K562 (cell line): ENCODE data around the gene UBR3. TPM values are rescaled to one million over a fixed set of nuclear protein-coding genes. Genes with fewer than 3 reads are reported as not detected.

Source experiments
- ATAC-seq: fragments of 200-7000 bp; cut with Tn5 transposase; 3 replicates; pipeline ENCODE4 v1.9.1; 2020; ENCODE audit warnings: moderate library complexity
- BruUV-seq: library from RNA; stranded (reverse); fragments of 400-500 nt; replicated peaks from 2 replicates; lab custom pipeline; 2021; lab: Mats Ljungman, UMichigan
- CTCF ChIA-PET: fragments of 300-600 bp; formaldehyde crosslinking; extraction: SDS; loops from one replicate; lab custom pipeline; 2021; ENCODE audit warnings: low intra/inter-chr PET ratio; lab: Yijun Ruan, JAX
- POLR2A ChIA-PET: fragments of 300-600, 350-650 bp; sonication (Branson Sonifier 250); formaldehyde crosslinking; extraction: SDS; loops from one replicate; lab custom pipeline; 2021; ENCODE audit warnings: antibody characterized with exemption, inconsistent platforms; lab: Yijun Ruan, JAX
- DNase-seq, 4 experiments: peaks; one replicate each; pipeline versions ENCODE4 v3.0.0 to v3.0.0-alpha.2; 2011 to 2018; ENCODE audit warnings: low spot score in 3 of 4, mixed read lengths in 3 of 4; ENCODE audit errors: extremely low read depth in 1 of 4
- FAIRE-seq: peaks from 2 replicates; lab custom pipeline; 2011; peaks lifted over from hg19 to GRCh38; lab: Jason Lieb, UNC
- H2AFZ ChIP-seq: 2 replicates; pipeline ENCODE4 v1.6.0; 2011; ENCODE audit warnings: low read depth, low read length, control low read depth, inconsistent platforms
- H3K27ac ChIP-seq: fragments of 200-600 bp; 3 replicates; pipeline ENCODE4 v1.8.0; 2011; ENCODE audit warnings: low read depth, mild to moderate bottlenecking, control low read depth, inconsistent platforms, low read length, moderate library complexity, mixed read lengths; ENCODE audit errors: extremely low read depth
- H3K27me3 ChIP-seq, 2 experiments: fragments of 300-600 bp in 1 of 2; 2 replicates in 1 of 2; 3 replicates in 1 of 2; pipeline versions ENCODE4 v1.6.0 to v1.8.0; 2011; ENCODE audit warnings: inconsistent platforms in 2 of 2, low read length in 2 of 2, mild to moderate bottlenecking in 1 of 2, mixed read lengths in 1 of 2, moderate library complexity in 1 of 2; ENCODE audit not compliant: control insufficient read depth in 2 of 2, insufficient read depth in 2 of 2
- H3K36me3 ChIP-seq: fragments of 300-600 bp; 3 replicates; pipeline ENCODE4 v1.8.0; 2011; ENCODE audit warnings: mild to moderate bottlenecking, low read length, inconsistent platforms; ENCODE audit not compliant: control insufficient read depth, insufficient read depth
- H3K4me1 ChIP-seq, 2 experiments: fragments of 200-600 bp in 1 of 2; replicated peaks in 1 of 2; 2 replicates in 1 of 2; 3 replicates in 1 of 2; pipeline versions ENCODE4 v1.5.1 to v1.8.0; 2011; ENCODE audit warnings: inconsistent platforms in 2 of 2, low read length in 2 of 2, mild to moderate bottlenecking in 1 of 2, mixed read lengths in 1 of 2, moderate library complexity in 1 of 2; ENCODE audit not compliant: control insufficient read depth in 2 of 2, insufficient read depth in 2 of 2
- H3K4me2 ChIP-seq: 2 replicates; pipeline ENCODE4 v1.6.1; 2011; ENCODE audit warnings: low read length, control low read depth, inconsistent platforms, mixed read lengths; ENCODE audit not compliant: insufficient read depth
- H3K4me3 ChIP-seq: fragments of 200-600 bp; sonication (generic), shearing (Covaris generic); 2 replicates; pipeline ENCODE4 v1.5.1; 2016; ENCODE audit warnings: control low read depth, inconsistent platforms
- H3K79me2 ChIP-seq: fragments of 200-600 bp; 3 replicates; pipeline ENCODE4 v1.8.0; 2011; ENCODE audit warnings: low read length, inconsistent platforms; ENCODE audit not compliant: control insufficient read depth, insufficient read depth
- H3K9ac ChIP-seq, 2 experiments: 2 replicates each; pipeline versions ENCODE4 v1.6.0 to v1.6.1; 2011; ENCODE audit warnings: low read depth in 2 of 2, low read length in 2 of 2, control low read depth in 1 of 2, inconsistent platforms in 1 of 2, mild to moderate bottlenecking in 1 of 2, mixed read lengths in 1 of 2; ENCODE audit not compliant: insufficient read depth in 1 of 2
- H3K9me1 ChIP-seq: one replicate; pipeline ENCODE4 v1.6.0; 2011; ENCODE audit warnings: inconsistent platforms, mild to moderate bottlenecking, low read length, moderate library complexity; ENCODE audit not compliant: control insufficient read depth, insufficient read depth
- H3K9me3 ChIP-seq: replicated peaks from 2 replicates; pipeline ENCODE4 v1.5.1; 2011; ENCODE audit warnings: low read depth, low read length, inconsistent platforms; ENCODE audit not compliant: control insufficient read depth, insufficient read depth
- H4K20me1 ChIP-seq: replicated peaks from 2 replicates; pipeline ENCODE4 v1.6.1; 2011; ENCODE audit warnings: low read length, inconsistent platforms, mixed read lengths; ENCODE audit not compliant: control insufficient read depth, insufficient read depth
- CBX5 ChIP-seq: IDR thresholded peaks from 2 replicates; pipeline ENCODE4 v1.6.1; 2014; ENCODE audit warnings: low read depth, borderline replicate concordance
- GTF2E2 ChIP-seq: fragments of 200-800 bp; sonication (Bioruptor generic); IDR thresholded peaks from 2 replicates; pipeline ENCODE4 v1.6.1; 2016; ENCODE audit warnings: missing genetic modification characterization, missing compliant biosample characterization
- HNRNPK ChIP-seq: fragments of 200-400 bp; formaldehyde crosslinking; IDR thresholded peaks from one replicate; pipeline ENCODE4 v1.6.1; 2018; ENCODE audit warnings: mild to moderate bottlenecking, low read depth, low read length; ENCODE audit not compliant: poor library complexity, severe bottlenecking
- NFYB ChIP-seq: IDR thresholded peaks from 2 replicates; pipeline ENCODE4 v1.6.1; 2011; ENCODE audit warnings: mild to moderate bottlenecking, moderate library complexity; ENCODE audit not compliant: insufficient read length; ENCODE audit errors: extremely low read depth
- NR1H2 ChIP-seq: sonication (generic); formaldehyde crosslinking; IDR thresholded peaks from 2 replicates; pipeline ENCODE4 v1.4.0; 2020; ENCODE audit warnings: mild to moderate bottlenecking, missing genetic modification reagents
- SLC30A9 ChIP-seq: fragments of 250-450 bp; sonication (Bioruptor Pico); IDR thresholded peaks from 2 replicates; pipeline ENCODE4 v1.8.0; 2022; ENCODE audit warnings: mild to moderate bottlenecking, moderate library complexity
- SMAD2 ChIP-seq: fragments of 150-350 bp; IDR thresholded peaks from 2 replicates; pipeline ENCODE4 v1.6.1; 2014; ENCODE audit warnings: low read depth, mild to moderate bottlenecking, low read length
- ZNF79 ChIP-seq: fragments of 250-450 bp; sonication (Bioruptor Pico); IDR thresholded peaks from 2 replicates; pipeline ENCODE4 v1.4.0; 2020; ENCODE audit warnings: low read depth, mild to moderate bottlenecking, moderate library complexity
- in situ Hi-C: fragments of 300-500 bp; cut with MboI; formaldehyde crosslinking; loops from 4 replicates; pipeline ENCODE4 v1.15.0; 2018; ENCODE audit warnings: inconsistent platforms, mixed read lengths
- intact Hi-C: fragments of 100-400 bp; cut with micrococcal nuclease; formaldehyde crosslinking; loops from 2 replicates; pipeline ENCODE4 v1.14.2; 2022
- polyA plus RNA-seq, 8 experiments: library from polyadenylated mRNA; depleted of rRNA in 4 of 8; stranded (reverse) in 5 of 8; unstranded in 3 of 8; fragments of >200 nt; fragmentation: Nextera tagmentation in 2 of 8; fragmentation: Illumina TruSeq in 1 of 8; extraction: Ambion mirVana in 2 of 8; extraction: Trizol in 1 of 8; gene quantifications; 2 replicates each; pipeline versions ENCODE4 v1.2.1 to v1.2.3, GENCODE V29; 2011 to 2014; ENCODE audit warnings: inconsistent platforms in 1 of 8, missing spikeins in 1 of 8
- total RNA-seq, 7 experiments: library from RNA; depleted of rRNA in 6 of 7; stranded (reverse); fragments of >200 nt in 6 of 7; fragmentation: Illumina TruSeq in 2 of 7; extraction: Trizol in 2 of 7; gene quantifications; 2 replicates each; pipeline versions ENCODE4 v1.2.1 to v1.2.3, GENCODE V29; 2011 to 2021; ENCODE audit warnings: low replicate concordance in 1 of 7
- TF ChIP-seq, protein P1 (sequence below): IDR thresholded peaks from 2 replicates; pipeline ENCODE4 v1.6.1; 2014; ENCODE audit warnings: antibody characterized with exemption
- TF ChIP-seq, protein P2 (sequence below): fragments of 200-600 bp; sonication (generic); IDR thresholded peaks from one replicate; pipeline ENCODE4 v1.6.1; 2012; ENCODE audit warnings: mild to moderate bottlenecking, low read depth, low read length, inconsistent platforms

UBR3 gene
- total and polyA plus RNA-seq, 9 of the 15 experiments (the other 6 are each of a cell fraction or from before 2014, with no cell fraction given) = 14.4 to 63.5 (median 40.4) TPM

DNA sequence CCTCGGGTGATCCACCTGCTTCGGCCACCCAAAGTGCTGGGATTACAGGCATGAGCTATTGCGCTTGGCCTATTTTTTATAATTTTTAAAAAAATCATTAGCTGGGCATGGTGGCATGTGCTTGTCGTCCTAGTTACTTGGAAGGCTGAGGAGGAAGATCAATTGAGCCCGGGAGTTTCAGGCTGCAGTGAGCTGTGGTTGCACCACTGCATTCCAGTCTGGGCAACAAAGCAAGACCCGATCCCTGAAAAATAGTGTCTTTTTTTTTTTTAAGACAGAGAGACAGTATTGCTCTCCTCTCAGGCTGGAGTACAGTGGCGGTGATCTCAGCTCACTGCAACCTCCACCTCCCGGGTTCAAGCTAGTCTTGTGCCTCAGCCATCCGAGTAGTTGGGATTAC lies 23.8 kb upstream of the UBR3 start (continued):
- TF ChIP-seq CBX5 = no peak
- TF ChIP-seq ZNF79 (CRISPR knock-in tag) = no peak
- TF ChIP-seq, protein P1, sequence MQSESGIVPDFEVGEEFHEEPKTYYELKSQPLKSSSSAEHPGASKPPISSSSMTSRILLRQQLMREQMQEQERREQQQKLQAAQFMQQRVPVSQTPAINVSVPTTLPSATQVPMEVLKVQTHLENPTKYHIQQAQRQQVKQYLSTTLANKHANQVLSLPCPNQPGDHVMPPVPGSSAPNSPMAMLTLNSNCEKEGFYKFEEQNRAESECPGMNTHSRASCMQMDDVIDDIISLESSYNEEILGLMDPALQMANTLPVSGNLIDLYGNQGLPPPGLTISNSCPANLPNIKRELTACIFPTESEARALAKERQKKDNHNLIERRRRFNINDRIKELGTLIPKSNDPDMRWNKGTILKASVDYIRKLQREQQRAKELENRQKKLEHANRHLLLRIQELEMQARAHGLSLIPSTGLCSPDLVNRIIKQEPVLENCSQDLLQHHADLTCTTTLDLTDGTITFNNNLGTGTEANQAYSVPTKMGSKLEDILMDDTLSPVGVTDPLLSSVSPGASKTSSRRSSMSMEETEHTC = no peak
- TF ChIP-seq, all 486 proteins: peak for 0

DNA sequence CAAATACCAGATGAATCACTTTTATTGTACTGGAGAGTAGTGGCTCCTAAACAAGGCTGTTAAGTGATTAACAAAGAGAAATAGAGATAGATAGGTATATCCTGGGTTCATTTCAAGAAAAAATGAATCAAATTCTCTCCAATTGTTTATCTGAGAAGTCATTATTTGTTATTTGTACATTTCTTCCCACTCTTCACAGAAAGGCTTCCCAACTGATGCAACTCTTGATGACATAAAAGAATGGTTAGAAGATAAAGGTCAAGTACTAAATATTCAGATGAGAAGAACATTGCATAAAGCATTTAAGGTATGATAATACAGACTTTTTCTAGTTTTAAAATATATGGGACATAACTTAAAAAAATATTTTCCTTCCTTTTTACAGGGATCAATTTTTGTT lies 20.7 kb upstream of the UBR3 start:
- no TSS peak for BruUV-seq
- in situ Hi-C loops = no loop called here
- Histone ChIP-seq H3K4me1 (no peaks in the 10 kb centered on the region; a peak in 2 of 5 replicates), H3K27me3 (no peaks in the 10 kb centered on the region), H3K4me3 (no peak overlapping the region), H3K4me2 (no peak overlapping the region), H3K9me3 (no peaks in the 10 kb centered on the region), H3K9ac (no peak overlapping the region), H3K9me1 (no peaks in the 10 kb centered on the region), H4K20me1 (no peaks in the 10 kb centered on the region), H3K79me2 (peaks cover 31% of the 10 kb centered on the region), H3K27ac (no peak overlapping the region), H3K36me3 (peaks cover 95% of the 10 kb centered on the region), H2AFZ (no peak overlapping the region)
- FAIRE-seq (no peak), ATAC-seq (no peak), DNase-seq (no peak)
- ChIA-PET CTCF (no interaction called here), POLR2A (interaction anchor here (0.6 to 0.9 kb wide), 2 partner anchors 58 to 83 kb away, joined by 3 to 4 read pairs; no protein-coding TSS in a partner anchor)
- intact Hi-C loops = no loop called here
- TF ChIP-seq, protein P2, sequence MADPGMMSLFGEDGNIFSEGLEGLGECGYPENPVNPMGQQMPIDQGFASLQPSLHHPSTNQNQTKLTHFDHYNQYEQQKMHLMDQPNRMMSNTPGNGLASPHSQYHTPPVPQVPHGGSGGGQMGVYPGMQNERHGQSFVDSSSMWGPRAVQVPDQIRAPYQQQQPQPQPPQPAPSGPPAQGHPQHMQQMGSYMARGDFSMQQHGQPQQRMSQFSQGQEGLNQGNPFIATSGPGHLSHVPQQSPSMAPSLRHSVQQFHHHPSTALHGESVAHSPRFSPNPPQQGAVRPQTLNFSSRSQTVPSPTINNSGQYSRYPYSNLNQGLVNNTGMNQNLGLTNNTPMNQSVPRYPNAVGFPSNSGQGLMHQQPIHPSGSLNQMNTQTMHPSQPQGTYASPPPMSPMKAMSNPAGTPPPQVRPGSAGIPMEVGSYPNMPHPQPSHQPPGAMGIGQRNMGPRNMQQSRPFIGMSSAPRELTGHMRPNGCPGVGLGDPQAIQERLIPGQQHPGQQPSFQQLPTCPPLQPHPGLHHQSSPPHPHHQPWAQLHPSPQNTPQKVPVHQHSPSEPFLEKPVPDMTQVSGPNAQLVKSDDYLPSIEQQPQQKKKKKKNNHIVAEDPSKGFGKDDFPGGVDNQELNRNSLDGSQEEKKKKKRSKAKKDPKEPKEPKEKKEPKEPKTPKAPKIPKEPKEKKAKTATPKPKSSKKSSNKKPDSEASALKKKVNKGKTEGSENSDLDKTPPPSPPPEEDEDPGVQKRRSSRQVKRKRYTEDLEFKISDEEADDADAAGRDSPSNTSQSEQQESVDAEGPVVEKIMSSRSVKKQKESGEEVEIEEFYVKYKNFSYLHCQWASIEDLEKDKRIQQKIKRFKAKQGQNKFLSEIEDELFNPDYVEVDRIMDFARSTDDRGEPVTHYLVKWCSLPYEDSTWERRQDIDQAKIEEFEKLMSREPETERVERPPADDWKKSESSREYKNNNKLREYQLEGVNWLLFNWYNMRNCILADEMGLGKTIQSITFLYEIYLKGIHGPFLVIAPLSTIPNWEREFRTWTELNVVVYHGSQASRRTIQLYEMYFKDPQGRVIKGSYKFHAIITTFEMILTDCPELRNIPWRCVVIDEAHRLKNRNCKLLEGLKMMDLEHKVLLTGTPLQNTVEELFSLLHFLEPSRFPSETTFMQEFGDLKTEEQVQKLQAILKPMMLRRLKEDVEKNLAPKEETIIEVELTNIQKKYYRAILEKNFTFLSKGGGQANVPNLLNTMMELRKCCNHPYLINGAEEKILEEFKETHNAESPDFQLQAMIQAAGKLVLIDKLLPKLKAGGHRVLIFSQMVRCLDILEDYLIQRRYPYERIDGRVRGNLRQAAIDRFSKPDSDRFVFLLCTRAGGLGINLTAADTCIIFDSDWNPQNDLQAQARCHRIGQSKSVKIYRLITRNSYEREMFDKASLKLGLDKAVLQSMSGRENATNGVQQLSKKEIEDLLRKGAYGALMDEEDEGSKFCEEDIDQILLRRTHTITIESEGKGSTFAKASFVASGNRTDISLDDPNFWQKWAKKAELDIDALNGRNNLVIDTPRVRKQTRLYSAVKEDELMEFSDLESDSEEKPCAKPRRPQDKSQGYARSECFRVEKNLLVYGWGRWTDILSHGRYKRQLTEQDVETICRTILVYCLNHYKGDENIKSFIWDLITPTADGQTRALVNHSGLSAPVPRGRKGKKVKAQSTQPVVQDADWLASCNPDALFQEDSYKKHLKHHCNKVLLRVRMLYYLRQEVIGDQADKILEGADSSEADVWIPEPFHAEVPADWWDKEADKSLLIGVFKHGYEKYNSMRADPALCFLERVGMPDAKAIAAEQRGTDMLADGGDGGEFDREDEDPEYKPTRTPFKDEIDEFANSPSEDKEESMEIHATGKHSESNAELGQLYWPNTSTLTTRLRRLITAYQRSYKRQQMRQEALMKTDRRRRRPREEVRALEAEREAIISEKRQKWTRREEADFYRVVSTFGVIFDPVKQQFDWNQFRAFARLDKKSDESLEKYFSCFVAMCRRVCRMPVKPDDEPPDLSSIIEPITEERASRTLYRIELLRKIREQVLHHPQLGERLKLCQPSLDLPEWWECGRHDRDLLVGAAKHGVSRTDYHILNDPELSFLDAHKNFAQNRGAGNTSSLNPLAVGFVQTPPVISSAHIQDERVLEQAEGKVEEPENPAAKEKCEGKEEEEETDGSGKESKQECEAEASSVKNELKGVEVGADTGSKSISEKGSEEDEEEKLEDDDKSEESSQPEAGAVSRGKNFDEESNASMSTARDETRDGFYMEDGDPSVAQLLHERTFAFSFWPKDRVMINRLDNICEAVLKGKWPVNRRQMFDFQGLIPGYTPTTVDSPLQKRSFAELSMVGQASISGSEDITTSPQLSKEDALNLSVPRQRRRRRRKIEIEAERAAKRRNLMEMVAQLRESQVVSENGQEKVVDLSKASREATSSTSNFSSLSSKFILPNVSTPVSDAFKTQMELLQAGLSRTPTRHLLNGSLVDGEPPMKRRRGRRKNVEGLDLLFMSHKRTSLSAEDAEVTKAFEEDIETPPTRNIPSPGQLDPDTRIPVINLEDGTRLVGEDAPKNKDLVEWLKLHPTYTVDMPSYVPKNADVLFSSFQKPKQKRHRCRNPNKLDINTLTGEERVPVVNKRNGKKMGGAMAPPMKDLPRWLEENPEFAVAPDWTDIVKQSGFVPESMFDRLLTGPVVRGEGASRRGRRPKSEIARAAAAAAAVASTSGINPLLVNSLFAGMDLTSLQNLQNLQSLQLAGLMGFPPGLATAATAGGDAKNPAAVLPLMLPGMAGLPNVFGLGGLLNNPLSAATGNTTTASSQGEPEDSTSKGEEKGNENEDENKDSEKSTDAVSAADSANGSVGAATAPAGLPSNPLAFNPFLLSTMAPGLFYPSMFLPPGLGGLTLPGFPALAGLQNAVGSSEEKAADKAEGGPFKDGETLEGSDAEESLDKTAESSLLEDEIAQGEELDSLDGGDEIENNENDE = no peak
- TF ChIP-seq NFYB (no peak), HNRNPK (no peak), NR1H2 (CRISPR knock-in tag) (no peak), GTF2E2 (tag) (no peak), SLC30A9 (CRISPR knock-in tag) (no peak), SMAD2 (no peak)
